C4-2B (cell line): ENCODE results near the gene AIG1.
"Not testable (repeated sequence)": the region's sequence is repeated elsewhere in the genome, so short reads cannot be mapped to it uniquely, and the experiment has no call there.

Experiments used
- CTCF ChIP-seq: fragments of 450-650 bp; conservative IDR thresholded peaks from 2 replicates; pipeline ENCODE4 v1.5.1; 2017; ENCODE audit warnings: mild to moderate bottlenecking
- ZFX ChIP-seq: fragments of 450-650 bp; IDR thresholded peaks from 2 replicates; pipeline ENCODE4 v1.6.1; 2017

- not testable (repeated sequence) for TF ChIP-seq CTCF, ZFX
These were observed 284.8 kb downstream of the AIG1 start for GRCh38 chr6:143345477-143345876.
